ENCODE measurements around the gene MARK1.
"Not testable (repeated sequence)": the region's sequence is repeated elsewhere in the genome, so short reads cannot be mapped to it uniquely, and the experiment has no call there.

Gene MARK1

DNA sequence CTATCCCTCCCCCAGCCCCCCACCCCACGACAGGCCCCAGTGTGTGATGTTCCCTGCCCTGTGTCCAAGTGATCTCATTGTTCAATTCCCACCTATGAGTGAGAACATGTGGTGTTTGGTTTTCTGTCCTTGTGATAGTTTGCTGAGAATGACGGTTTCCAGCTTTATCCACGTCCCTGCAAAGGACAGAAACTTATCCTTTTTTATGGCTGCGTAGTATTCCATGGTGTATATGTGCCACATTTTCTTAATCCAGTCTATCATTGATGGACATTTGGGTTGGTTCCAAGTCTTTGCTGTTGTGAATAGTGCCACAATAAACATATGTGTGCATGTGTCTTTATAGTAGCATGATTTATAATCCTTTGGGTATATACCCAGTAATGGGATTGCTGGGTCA is 77.7 kb downstream of the MARK1 start:
- in situ Hi-C loops (cut with HindIII; ENCODE audit: low sequenced_read_pairs) = not testable (repeated sequence)

- in situ Hi-C loops (cut with HindIII; ENCODE audit: low sequenced_read_pairs) = not testable (repeated sequence)
These were observed 83.2 kb downstream of the MARK1 start for GRCh38 chr1:220611100-220611499.

DNA sequence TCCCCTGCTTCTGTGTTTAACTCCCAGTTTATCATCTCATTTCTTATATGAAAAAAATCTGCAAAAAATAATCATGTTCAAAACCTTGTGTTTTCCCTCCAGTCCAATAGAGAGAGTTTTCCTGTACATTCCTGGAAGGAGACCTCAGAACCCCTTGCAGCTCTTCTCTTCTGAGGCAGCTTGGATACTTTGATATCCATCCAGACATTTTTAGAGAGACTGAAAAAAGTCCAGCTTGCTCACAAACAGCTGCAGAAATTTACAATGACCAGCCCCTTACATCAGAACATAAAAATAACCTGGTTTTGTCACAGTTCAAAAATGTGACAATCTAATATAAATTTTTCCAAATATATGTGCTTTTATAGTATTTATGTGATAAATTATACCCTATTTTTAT is 88.9 kb downstream of the MARK1 start:
- in situ Hi-C loops (cut with HindIII; ENCODE audit: low sequenced_read_pairs) = no loop called here

GRCh38 chr1:220628431-220628830 is 100.5 kb downstream of the MARK1 start:
- in situ Hi-C loops (cut with HindIII; ENCODE audit: low sequenced_read_pairs) = no loop called here

- in situ Hi-C loops (cut with HindIII; ENCODE audit: low sequenced_read_pairs) = no loop called here
These were observed 103.4 kb downstream of the MARK1 start for GRCh38 chr1:220631238-220631815.

DNA sequence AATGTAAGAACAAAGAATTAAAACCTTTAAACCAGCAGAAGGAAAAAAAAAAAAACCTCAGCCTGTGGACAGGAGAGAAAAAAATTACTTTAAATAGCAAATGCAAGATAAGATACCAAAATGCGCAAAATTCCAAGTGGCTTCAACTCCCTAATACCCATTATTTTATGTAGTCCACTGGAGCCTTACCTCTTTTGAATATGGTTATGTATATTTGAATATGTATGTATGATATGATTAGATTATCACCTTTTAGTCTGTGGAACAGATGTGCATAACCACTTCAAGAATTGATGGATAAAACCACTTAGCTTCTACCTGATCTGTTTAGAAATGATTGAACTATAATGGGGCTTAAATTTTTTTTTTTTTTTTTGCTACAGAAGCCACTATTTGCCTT is 109.8 kb downstream of the MARK1 start:
- in situ Hi-C loops (cut with HindIII; ENCODE audit: low sequenced_read_pairs) = no loop called here

GRCh38 chr1:220642285-220642684 is 114.3 kb downstream of the MARK1 start:
- in situ Hi-C loops (cut with HindIII; ENCODE audit: low sequenced_read_pairs) = no loop called here

DNA sequence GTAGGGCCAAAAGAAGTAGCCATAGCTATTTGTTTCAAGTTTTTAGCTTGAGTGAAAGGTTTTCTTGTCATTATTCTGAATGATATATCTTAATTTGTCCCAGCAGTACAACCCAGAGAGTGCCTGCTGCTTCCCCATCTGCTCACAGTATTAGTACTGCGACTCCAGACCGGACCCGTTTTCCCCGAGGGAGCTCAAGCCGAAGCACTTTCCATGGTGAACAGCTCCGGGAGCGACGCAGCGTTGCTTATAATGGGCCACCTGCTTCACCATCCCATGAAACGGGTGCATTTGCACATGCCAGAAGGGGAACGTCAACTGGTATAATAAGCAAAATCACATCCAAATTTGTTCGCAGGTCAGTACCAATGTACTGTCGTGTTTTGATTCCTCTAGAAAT is 125.1 kb downstream of the MARK1 start:
- in situ Hi-C loops (cut with HindIII; ENCODE audit: low sequenced_read_pairs) = no loop called here

- in situ Hi-C loops (cut with HindIII; ENCODE audit: low sequenced_read_pairs) = no loop called here
These were observed 127.6 kb downstream of the MARK1 start for GRCh38 chr1:220655509-220655908.

- in situ Hi-C loops (cut with HindIII; ENCODE audit: low sequenced_read_pairs) = no loop called here
These were observed 128.2 kb downstream of the MARK1 start for GRCh38 chr1:220655961-220656740.

- in situ Hi-C loops (cut with HindIII; ENCODE audit: low sequenced_read_pairs) = no loop called here
These were observed 138.4 kb downstream of the MARK1 start for GRCh38 chr1:220666349-220666748.

GRCh38 chr1:220669005-220669404 is 141.1 kb downstream of the MARK1 start:
- in situ Hi-C loops (cut with HindIII; ENCODE audit: low sequenced_read_pairs) = no loop called here

DNA sequence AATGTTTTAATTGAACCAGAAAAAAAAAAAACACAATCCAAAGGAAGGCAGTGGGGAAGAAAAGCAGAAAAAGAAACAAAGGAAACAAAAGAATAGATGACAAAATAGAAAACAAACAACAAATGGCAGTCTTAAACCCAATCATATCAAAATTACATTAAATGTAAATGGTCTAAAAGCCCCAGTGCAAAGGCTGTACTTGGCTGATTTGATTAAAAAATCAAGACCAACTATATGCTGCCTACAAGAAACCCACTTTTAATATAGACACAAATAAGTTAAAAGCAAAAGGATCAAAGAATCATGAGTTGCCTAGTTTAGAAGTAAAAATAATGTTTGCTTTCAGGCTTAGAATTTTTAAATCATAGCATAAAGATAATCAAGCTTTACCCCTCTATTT is 142.4 kb downstream of the MARK1 start:
- in situ Hi-C loops (cut with HindIII; ENCODE audit: low sequenced_read_pairs) = no loop called here

GRCh38 chr1:220673921-220674320 is 146.0 kb downstream of the MARK1 start:
- in situ Hi-C loops (cut with HindIII; ENCODE audit: low sequenced_read_pairs) = no loop called here

DNA sequence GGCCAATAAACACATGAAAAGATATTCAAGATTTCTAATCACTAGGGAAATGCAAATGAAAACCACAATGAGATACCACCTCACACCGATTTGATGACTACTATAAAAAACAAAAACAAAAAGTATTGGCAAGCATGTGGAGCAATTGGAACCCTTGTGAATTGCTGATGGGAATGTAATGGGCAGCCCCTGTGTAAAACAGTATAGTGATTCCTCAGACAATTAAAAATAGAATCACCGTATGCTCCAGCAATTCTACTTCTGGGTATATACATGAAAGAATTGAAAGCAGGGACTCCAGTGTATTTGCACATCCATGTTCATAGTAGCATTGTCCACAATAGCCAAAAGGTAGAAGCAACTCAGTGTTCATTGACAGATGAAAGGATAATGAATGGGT is 149.3 kb downstream of the MARK1 start:
- in situ Hi-C loops (cut with HindIII; ENCODE audit: low sequenced_read_pairs) = no loop called here

DNA sequence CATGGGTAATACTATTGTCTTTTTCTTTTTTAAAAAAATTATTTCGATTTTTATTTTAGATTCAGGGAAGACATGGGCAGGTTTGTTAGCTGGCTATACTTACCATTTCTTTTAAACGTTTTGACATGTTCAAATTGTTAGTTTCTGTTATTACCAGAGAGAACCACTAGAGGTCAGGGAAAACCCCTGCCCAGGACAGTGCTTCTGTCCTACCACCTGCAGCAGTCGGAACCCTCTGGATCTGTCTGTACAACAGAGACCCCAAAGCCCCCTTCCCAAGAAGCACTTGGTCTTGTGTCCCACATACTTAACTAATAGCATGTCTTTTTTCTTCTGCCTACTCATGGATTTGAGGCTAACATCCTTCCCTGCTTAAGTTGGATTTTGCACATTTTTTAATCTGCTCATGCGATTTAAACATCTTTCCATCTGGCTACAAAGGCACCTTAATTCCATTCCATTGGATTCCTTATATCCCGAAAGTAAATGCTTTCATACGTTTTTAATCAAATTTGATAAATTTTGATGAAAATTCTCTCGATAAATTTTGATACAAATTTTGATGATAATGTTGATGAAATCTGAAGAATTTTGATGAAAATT is 152.2 kb downstream of the MARK1 start:
- in situ Hi-C loops (cut with HindIII; ENCODE audit: low sequenced_read_pairs) = no loop called here

- in situ Hi-C loops (cut with HindIII; ENCODE audit: low sequenced_read_pairs) = no loop called here
These were observed 153.4 kb downstream of the MARK1 start for GRCh38 chr1:220681220-220681880.

- in situ Hi-C loops (cut with HindIII; ENCODE audit: low sequenced_read_pairs) = no loop called here
These were observed 155.1 kb downstream of the MARK1 start for GRCh38 chr1:220682901-220683576.

- in situ Hi-C loops (cut with HindIII; ENCODE audit: low sequenced_read_pairs) = not testable (repeated sequence)
These were observed 155.8 kb downstream of the MARK1 start for GRCh38 chr1:220683716-220684115.

- in situ Hi-C loops (cut with HindIII; ENCODE audit: low sequenced_read_pairs) = no loop called here
These were observed 157.0 kb downstream of the MARK1 start for GRCh38 chr1:220684890-220685289.

GRCh38 chr1:220685879-220686278 is 157.9 kb downstream of the MARK1 start:
- in situ Hi-C loops (cut with HindIII; ENCODE audit: low sequenced_read_pairs) = no loop called here

Data from endothelial cell of hepatic sinusoid (primary cell).